H9 (cell line): Measurements from ENCODE around the gene RPEL1. TPM values are rescaled to one million over a fixed set of nuclear protein-coding genes. Genes with fewer than 3 reads are reported as not detected.
"Not testable (repeated sequence)": the region's sequence is repeated elsewhere in the genome, so short reads cannot be mapped to it uniquely, and the experiment has no call there.

Source experiments
- DNase-seq: peaks from one replicate; pipeline ENCODE4 v3.0.0-alpha.2; 2017
- H2AFZ ChIP-seq: one replicate; pipeline ENCODE4 v1.6.1; 2013; ENCODE audit warnings: mild to moderate bottlenecking, low read length, control low read depth, moderate library complexity
- H2AK5ac ChIP-seq: 2 replicates; pipeline ENCODE4 v1.6.1; 2013; ENCODE audit warnings: low read length, control low read depth, mixed read lengths; ENCODE audit not compliant: insufficient read length
- H2BK120ac ChIP-seq: one replicate; pipeline ENCODE4 v1.6.1; 2013; ENCODE audit warnings: low read depth, mild to moderate bottlenecking, low read length, control low read depth, inconsistent platforms; ENCODE audit not compliant: poor library complexity, severe bottlenecking
- H2BK12ac ChIP-seq: 2 replicates; pipeline ENCODE4 v1.6.1; 2013; ENCODE audit warnings: low read length, control low read depth, mixed read lengths, low read depth; ENCODE audit not compliant: insufficient read length
- H2BK15ac ChIP-seq: 2 replicates; pipeline ENCODE4 v1.6.1; 2013; ENCODE audit warnings: low read depth, low read length, control low read depth
- H2BK20ac ChIP-seq: one replicate; pipeline ENCODE4 v1.6.1; 2013; ENCODE audit warnings: low read depth, mild to moderate bottlenecking, low read length, control low read depth, inconsistent platforms; ENCODE audit not compliant: poor library complexity, severe bottlenecking
- H2BK5ac ChIP-seq: 2 replicates; pipeline ENCODE4 v1.6.1; 2013; ENCODE audit warnings: low read length, control low read depth, mixed read lengths; ENCODE audit not compliant: insufficient read length
- H3K14ac ChIP-seq: 2 replicates; pipeline ENCODE4 v1.6.1; 2013; ENCODE audit warnings: low read length, control low read depth; ENCODE audit not compliant: insufficient read depth
- H3K18ac ChIP-seq: 2 replicates; pipeline ENCODE4 v1.6.1; 2013; ENCODE audit warnings: low read depth, mild to moderate bottlenecking, mixed read lengths, low read length, control low read depth; ENCODE audit not compliant: insufficient read length
- H3K23ac ChIP-seq: 2 replicates; pipeline ENCODE4 v1.6.1; 2013; ENCODE audit warnings: low read length, control low read depth, mixed read lengths, low read depth; ENCODE audit not compliant: insufficient read length
- H3K23me2 ChIP-seq: 2 replicates; pipeline ENCODE4 v1.6.1; 2013; ENCODE audit warnings: low read depth, mild to moderate bottlenecking, mixed read lengths, low read length, control low read depth; ENCODE audit not compliant: insufficient read length, poor library complexity, severe bottlenecking
- H3K27ac ChIP-seq: 2 replicates; pipeline ENCODE4 v1.5.1; 2013; ENCODE audit warnings: low read length, control low read depth, mixed read lengths, low read depth; ENCODE audit not compliant: insufficient read length
- H3K27me3 ChIP-seq: 2 replicates; pipeline ENCODE4 v1.6.1; 2013; ENCODE audit warnings: low read length, control low read depth, inconsistent platforms; ENCODE audit not compliant: insufficient read depth
- H3K4ac ChIP-seq: 2 replicates; pipeline ENCODE4 v1.6.1; 2013; ENCODE audit warnings: low read depth, mild to moderate bottlenecking, control low read depth, inconsistent platforms, low read length, moderate library complexity
- H3K4me1 ChIP-seq: 2 replicates; pipeline ENCODE4 v1.6.1; 2013; ENCODE audit warnings: low read length, control low read depth, inconsistent platforms; ENCODE audit not compliant: insufficient read depth
- H3K4me2 ChIP-seq: 2 replicates; pipeline ENCODE4 v1.6.1; 2013; ENCODE audit warnings: low read length, control low read depth, mixed read lengths; ENCODE audit not compliant: insufficient read length, insufficient read depth
- H3K56ac ChIP-seq: 2 replicates; pipeline ENCODE4 v1.6.1; 2013; ENCODE audit warnings: low read depth, mild to moderate bottlenecking, mixed read lengths, low read length, control low read depth; ENCODE audit not compliant: insufficient read length
- H3K79me1 ChIP-seq: 2 replicates; pipeline ENCODE4 v1.6.1; 2013; ENCODE audit warnings: low read depth, mild to moderate bottlenecking, moderate library complexity, low read length, control low read depth, inconsistent platforms; ENCODE audit not compliant: insufficient read depth, poor library complexity, severe bottlenecking
- H3K79me2 ChIP-seq: 2 replicates; pipeline ENCODE4 v1.6.1; 2013; ENCODE audit warnings: low read length, control low read depth, inconsistent platforms; ENCODE audit not compliant: insufficient read depth
- H3K9ac ChIP-seq: 2 replicates; pipeline ENCODE4 v1.6.1; 2013; ENCODE audit warnings: low read length, control low read depth, mixed read lengths; ENCODE audit not compliant: insufficient read length; ENCODE audit errors: extremely low read depth
- H3K9me3 ChIP-seq: one replicate; pipeline ENCODE4 v1.6.1; 2013; ENCODE audit warnings: low read depth, low read length, inconsistent platforms; ENCODE audit not compliant: control insufficient read depth
- H3T11ph ChIP-seq: one replicate; pipeline ENCODE4 v1.6.1; 2013; ENCODE audit warnings: mild to moderate bottlenecking, low read length, control low read depth, inconsistent platforms
- H4K20me1 ChIP-seq: one replicate; pipeline ENCODE4 v1.6.1; 2013; ENCODE audit not compliant: control insufficient read depth, insufficient read length, insufficient read depth
- H4K5ac ChIP-seq: 2 replicates; pipeline ENCODE4 v1.6.1; 2013; ENCODE audit warnings: low read depth, mild to moderate bottlenecking, mixed read lengths, low read length, control low read depth; ENCODE audit not compliant: insufficient read length
- H4K8ac ChIP-seq: replicated peaks from 2 replicates; pipeline ENCODE4 v1.6.1; 2013; ENCODE audit warnings: low read length, control low read depth, mixed read lengths, low read depth; ENCODE audit not compliant: insufficient read length
- H4K91ac ChIP-seq: 2 replicates; pipeline ENCODE4 v1.6.1; 2013; ENCODE audit warnings: low read depth, mild to moderate bottlenecking, moderate library complexity, mixed read lengths, low read length, control low read depth; ENCODE audit not compliant: insufficient read length
- H3K27ac Mint-ChIP-seq, 3 experiments: 2 replicates in 2 of 3; 3 replicates in 1 of 3; pipeline ENCODE4 v1.8.0; 2020 to 2021; ENCODE audit warnings: mixed read lengths in 3 of 3, mild to moderate bottlenecking in 1 of 3, moderate library complexity in 1 of 3
- H3K27me3 Mint-ChIP-seq: 2 replicates; pipeline ENCODE4 v1.8.0; 2021; ENCODE audit warnings: low read depth, mild to moderate bottlenecking, moderate library complexity, mixed read lengths
- H3K36me3 Mint-ChIP-seq, 3 experiments: 2 replicates in 2 of 3; 3 replicates in 1 of 3; pipeline ENCODE4 v1.8.0; 2020 to 2021; ENCODE audit warnings: low read depth in 3 of 3, mixed read lengths in 3 of 3; ENCODE audit not compliant: insufficient read depth in 1 of 3
- H3K4me1 Mint-ChIP-seq, 2 experiments: 2 replicates each; pipeline ENCODE4 v1.8.0; 2020; ENCODE audit warnings: mixed read lengths in 2 of 2
- H3K4me3 Mint-ChIP-seq, 2 experiments: 2 replicates in 1 of 2; 3 replicates in 1 of 2; pipeline ENCODE4 v1.8.0; 2020 to 2021; ENCODE audit warnings: mild to moderate bottlenecking in 2 of 2, mixed read lengths in 2 of 2, moderate library complexity in 1 of 2
- H3K9me3 Mint-ChIP-seq, 2 experiments: 2 replicates in 1 of 2; 3 replicates in 1 of 2; pipeline ENCODE4 v1.8.0; 2020; ENCODE audit warnings: mild to moderate bottlenecking in 2 of 2, mixed read lengths in 2 of 2, moderate library complexity in 1 of 2
- WGBS: extraction: QIAGEN DNeasy Blood & Tissue Kit; methylation state at CpG from one replicate; pipeline ENCODE4 v1.1.7; 2013; ENCODE audit warnings: missing lambda C conversion rate, low lambda C conversion rate, mixed read lengths; ENCODE audit not compliant: insufficient read length; ENCODE audit errors: extremely low coverage; 5-methylcytosine and 5-hydroxymethylcytosine counted together
- total RNA-seq: library from RNA; stranded (reverse); gene quantifications from 2 replicates; pipeline ENCODE4 v1.2.1, GENCODE V29; 2021
- TF ChIP-seq, protein P1 (sequence below): fragments of 200-600 bp; sonication (generic); conservative IDR thresholded peaks from 3 replicates; pipeline ENCODE4 v1.8.0; 2021; ENCODE audit warnings: antibody characterized with exemption, mild to moderate bottlenecking

Gene RPEL1
- total RNA-seq, 1 experiment from 2014 or later = 0.13 TPM

DNA sequence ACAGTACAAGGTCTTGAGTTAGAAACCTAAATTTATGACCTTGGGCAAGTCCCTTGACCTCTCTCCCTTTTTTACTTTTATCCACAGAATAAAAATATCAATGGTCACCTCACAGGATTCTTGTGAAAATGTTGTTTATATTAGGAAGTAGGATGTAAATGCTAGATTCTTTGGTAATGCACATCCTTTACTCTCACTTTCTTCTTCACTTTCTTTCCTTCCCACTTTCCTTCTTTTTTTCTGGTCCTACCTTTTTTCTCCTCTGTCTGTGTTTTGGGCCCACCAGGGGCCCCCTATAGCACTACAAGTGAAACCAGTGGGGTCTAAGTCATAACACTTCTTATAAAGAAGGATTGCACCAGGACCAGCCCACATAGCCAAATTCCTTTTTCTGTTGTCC is 12.1 kb downstream of the RPEL1 start:
- Histone ChIP-seq H3K79me2 (no peaks in the 10 kb centered on the region), H3K79me1 (no peaks in the 10 kb centered on the region), H3K14ac (no peak overlapping the region), H4K5ac (no peak overlapping the region), H2BK12ac (no peak overlapping the region), H2BK15ac (no peak overlapping the region), H4K91ac (no peak overlapping the region), H3K23ac (no peak overlapping the region), H2BK120ac (no peak overlapping the region), H3K56ac (no peak overlapping the region), H2BK5ac (no peak overlapping the region), H2BK20ac (no peak overlapping the region), H3K4me2 (no peak overlapping the region), H3K9ac (no peak overlapping the region), H2AK5ac (no peak overlapping the region), H4K8ac (no peak overlapping the region), H3K4ac (no peak overlapping the region), H4K20me1 (no peaks in the 10 kb centered on the region), H3K23me2 (no peaks in the 10 kb centered on the region), H2AFZ (no peak overlapping the region), H3K27ac (no peak overlapping the region), H3K4me1 (no peaks in the 10 kb centered on the region), H3K27me3 (no peaks in the 10 kb centered on the region), H3K18ac (no peak overlapping the region), H3T11ph (no peak overlapping the region), H3K9me3 (peaks cover 6% of the 10 kb centered on the region)
- Mint-ChIP-seq H3K27me3 (peaks cover 5% of the 10 kb centered on the region), H3K4me3 (no peak overlapping the region), H3K36me3 (peaks cover 7 to 14% (median 14%) of the 10 kb centered on the region in 3 experiments; a peak in 6 of 7 replicates), H3K4me1 (peaks cover 3 to 5% of the 10 kb centered on the region in 2 experiments; a peak in 1 of 4 replicates), H3K9me3 (peaks cover 26 to 28% of the 10 kb centered on the region in 2 experiments), H3K27ac (no peak overlapping the region)
- DNase-seq = no peak
- TF ChIP-seq, protein P1, sequence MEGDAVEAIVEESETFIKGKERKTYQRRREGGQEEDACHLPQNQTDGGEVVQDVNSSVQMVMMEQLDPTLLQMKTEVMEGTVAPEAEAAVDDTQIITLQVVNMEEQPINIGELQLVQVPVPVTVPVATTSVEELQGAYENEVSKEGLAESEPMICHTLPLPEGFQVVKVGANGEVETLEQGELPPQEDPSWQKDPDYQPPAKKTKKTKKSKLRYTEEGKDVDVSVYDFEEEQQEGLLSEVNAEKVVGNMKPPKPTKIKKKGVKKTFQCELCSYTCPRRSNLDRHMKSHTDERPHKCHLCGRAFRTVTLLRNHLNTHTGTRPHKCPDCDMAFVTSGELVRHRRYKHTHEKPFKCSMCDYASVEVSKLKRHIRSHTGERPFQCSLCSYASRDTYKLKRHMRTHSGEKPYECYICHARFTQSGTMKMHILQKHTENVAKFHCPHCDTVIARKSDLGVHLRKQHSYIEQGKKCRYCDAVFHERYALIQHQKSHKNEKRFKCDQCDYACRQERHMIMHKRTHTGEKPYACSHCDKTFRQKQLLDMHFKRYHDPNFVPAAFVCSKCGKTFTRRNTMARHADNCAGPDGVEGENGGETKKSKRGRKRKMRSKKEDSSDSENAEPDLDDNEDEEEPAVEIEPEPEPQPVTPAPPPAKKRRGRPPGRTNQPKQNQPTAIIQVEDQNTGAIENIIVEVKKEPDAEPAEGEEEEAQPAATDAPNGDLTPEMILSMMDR = no peak

DNA sequence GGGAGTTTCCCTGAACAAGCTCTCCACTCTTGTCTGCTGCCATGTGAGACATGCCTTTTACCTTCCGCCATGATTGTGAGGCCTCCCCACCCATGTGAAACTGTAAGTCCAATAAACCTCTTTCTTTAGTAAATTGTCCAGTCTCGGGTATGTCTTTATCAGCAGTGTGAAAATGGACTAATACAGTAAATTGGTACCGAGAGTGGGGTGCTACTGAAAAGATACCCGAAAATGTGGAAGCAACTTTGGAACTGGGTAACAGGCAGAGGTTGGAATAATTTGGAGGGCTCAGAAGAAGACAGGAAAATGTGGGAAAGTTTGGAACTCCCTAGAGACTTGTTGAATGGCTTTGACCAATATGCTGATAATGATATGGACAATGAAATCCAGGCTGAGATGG is 13.2 kb downstream of the RPEL1 start:
- H3K36me3 Mint-ChIP-seq = peaks cover 7 to 14% (median 14%) of the 10 kb centered on the region in 3 experiments; a peak in 6 of 7 replicates

More for the DNA sequence above, 13.2 kb downstream of the RPEL1 start:
- H2AK5ac ChIP-seq, H3K4ac ChIP-seq, H3K27me3 ChIP-seq, H3K79me2 ChIP-seq, H2BK12ac ChIP-seq, H3K9ac ChIP-seq, H4K8ac ChIP-seq, H3K27ac Mint-ChIP-seq, H3K9me3 ChIP-seq, H3K56ac ChIP-seq, H4K20me1 ChIP-seq, H3K18ac ChIP-seq, H4K5ac ChIP-seq, H3K4me1 Mint-ChIP-seq, H3K23me2 ChIP-seq, H3K23ac ChIP-seq, H2BK15ac ChIP-seq, H2BK120ac ChIP-seq, H2BK20ac ChIP-seq, H3K79me1 ChIP-seq, DNase-seq, H3K4me1 ChIP-seq, H3K27ac ChIP-seq, H3K4me2 ChIP-seq, H4K91ac ChIP-seq, H2AFZ ChIP-seq, H2BK5ac ChIP-seq, H3T11ph ChIP-seq, H3K14ac ChIP-seq, H3K4me3 Mint-ChIP-seq: not testable (repeated sequence)
- Mint-ChIP-seq H3K9me3 (peaks cover 26 to 28% of the 10 kb centered on the region in 2 experiments), H3K27me3 (peaks cover 11% of the 10 kb centered on the region)
- WGBS = no CpG with 5 or more reads among the region's 4 CpGs
